GM18873 (cell line): ENCODE measurements around the gene IGSF9.

ENCODE experiments used
- ATAC-seq: cut with Tn5 transposase; IDR thresholded peaks from one replicate; pipeline ENCODE4 v1.9.1; 2021; ENCODE audit warnings: mild to moderate bottlenecking, moderate library complexity, moderate number of reproducible peaks; ENCODE audit not compliant: unreplicated experiment, low FRiP score

IGSF9 gene

GRCh38 chr1:159922511-159923202 lies 22.8 kb downstream of the IGSF9 start:
- ATAC-seq = no peak

- ATAC-seq = no peak
These were observed 23.5 kb downstream of the IGSF9 start for GRCh38 chr1:159921700-159922504.

GRCh38 chr1:159921251-159921650 lies 24.2 kb downstream of the IGSF9 start:
- ATAC-seq = peak; percentile 35

GRCh38 chr1:159920651-159921050 lies 24.8 kb downstream of the IGSF9 start:
- ATAC-seq = no peak

- no peak for ATAC-seq
These were observed 25.2 kb downstream of the IGSF9 start for GRCh38 chr1:159920202-159920601.

- ATAC-seq = no peak
These were observed 26.1 kb downstream of the IGSF9 start for GRCh38 chr1:159919236-159919865.

GRCh38 chr1:159918352-159919200 lies 26.8 kb downstream of the IGSF9 start:
- no peak for ATAC-seq

- no peak for ATAC-seq
These were observed 27.7 kb downstream of the IGSF9 start for GRCh38 chr1:159917533-159918351.

- no peak for ATAC-seq
These were observed 29.0 kb downstream of the IGSF9 start for GRCh38 chr1:159916242-159917051.

GRCh38 chr1:159915571-159916241 lies 29.7 kb downstream of the IGSF9 start:
- no peak for ATAC-seq

GRCh38 chr1:159914252-159915018 lies 31.0 kb downstream of the IGSF9 start:
- no peak for ATAC-seq

- no peak for ATAC-seq
These were observed 31.8 kb downstream of the IGSF9 start for GRCh38 chr1:159913451-159914192.

- no peak for ATAC-seq
These were observed 33.9 kb downstream of the IGSF9 start for GRCh38 chr1:159911326-159912070.

- ATAC-seq = no peak
These were observed 37.1 kb downstream of the IGSF9 start for GRCh38 chr1:159908031-159908940.

GRCh38 chr1:159906960-159907359 lies 38.5 kb downstream of the IGSF9 start:
- no peak for ATAC-seq
